ENCODE measurements around the gene POLR3G.

The POLR3G gene

GRCh38 chr5:90476391-90476790 is 1.7 kb downstream of the POLR3G start:
- peaks cover 40% of the 10 kb centered on the region; the same call in 1 of the 2 replicates for H3K36me3 ChIP-seq (ENCODE audit: insufficient read depth, low read depth, low read length)
- H3K27ac ChIP-seq (ENCODE audit: low read length): peak overlapping the region; percentile 88
- peak overlapping the region; percentile 93; the same call in 1 of the 2 replicates for H3K9ac ChIP-seq (ENCODE audit: low read depth, low read length)
- H3K9me3 ChIP-seq (ENCODE audit: insufficient read depth, low read depth, low read length): no peaks in the 10 kb centered on the region
- H3K4me1 ChIP-seq (ENCODE audit: insufficient read depth, low read length): peaks cover 31% of the 10 kb centered on the region
- H3K4me3 ChIP-seq (ENCODE audit: low read length): peak overlapping the region; percentile 99
- H3K27me3 ChIP-seq (ENCODE audit: insufficient read depth, low read length): no peaks in the 10 kb centered on the region

- peak overlapping the region; percentile 99 for H3K4me3 ChIP-seq (ENCODE audit: low read length)
- H3K27me3 ChIP-seq (ENCODE audit: insufficient read depth, low read length): no peaks in the 10 kb centered on the region
- H3K4me1 ChIP-seq (ENCODE audit: insufficient read depth, low read length): peaks cover 31% of the 10 kb centered on the region
- H3K9ac ChIP-seq (ENCODE audit: low read depth, low read length): peak overlapping the region; percentile 93; the same call in 1 of the 2 replicates
- no peaks in the 10 kb centered on the region for H3K9me3 ChIP-seq (ENCODE audit: insufficient read depth, low read depth, low read length)
- peak overlapping the region; percentile 62 for H3K27ac ChIP-seq (ENCODE audit: low read length)
- H3K36me3 ChIP-seq (ENCODE audit: insufficient read depth, low read depth, low read length): peaks cover 47% of the 10 kb centered on the region; the same call in 1 of the 2 replicates
These were observed 2.4 kb downstream of the POLR3G start for GRCh38 chr5:90477073-90477472.

- no peaks in the 10 kb centered on the region for H3K27me3 ChIP-seq (ENCODE audit: insufficient read depth, low read length)
- H3K9ac ChIP-seq (ENCODE audit: low read depth, low read length): peak overlapping the region; percentile 93; the same call in 1 of the 2 replicates
- no peaks in the 10 kb centered on the region for H3K9me3 ChIP-seq (ENCODE audit: insufficient read depth, low read depth, low read length)
- H3K36me3 ChIP-seq (ENCODE audit: insufficient read depth, low read depth, low read length): peaks cover 53% of the 10 kb centered on the region; the same call in 1 of the 2 replicates
- H3K4me1 ChIP-seq (ENCODE audit: insufficient read depth, low read length): peaks cover 29% of the 10 kb centered on the region
- H3K4me3 ChIP-seq (ENCODE audit: low read length): peak overlapping the region; percentile 99
- peak overlapping the region; percentile 62 for H3K27ac ChIP-seq (ENCODE audit: low read length)
These were observed 3.1 kb downstream of the POLR3G start for GRCh38 chr5:90477621-90478215.

- Histone ChIP-seq H3K4me3 (ENCODE audit: low read length) (no peak overlapping the region), H3K36me3 (ENCODE audit: insufficient read depth, low read depth, low read length) (peaks cover 71% of the 10 kb centered on the region), H3K27me3 (ENCODE audit: insufficient read depth, low read length) (no peaks in the 10 kb centered on the region), H3K27ac (ENCODE audit: low read length) (no peak overlapping the region), H3K9me3 (ENCODE audit: insufficient read depth, low read depth, low read length) (no peaks in the 10 kb centered on the region), H3K9ac (ENCODE audit: low read depth, low read length) (peak overlapping the region; percentile 50; the same call in 1 of the 2 replicates), H3K4me1 (ENCODE audit: insufficient read depth, low read length) (peaks cover 28% of the 10 kb centered on the region)
These were observed 5.1 kb downstream of the POLR3G start for GRCh38 chr5:90479611-90480385.

- Histone ChIP-seq H3K4me3 (ENCODE audit: low read length) (no peak overlapping the region), H3K9ac (ENCODE audit: low read depth, low read length) (peak overlapping the region; percentile 50; the same call in 1 of the 2 replicates), H3K36me3 (ENCODE audit: insufficient read depth, low read depth, low read length) (peaks cover 80% of the 10 kb centered on the region), H3K4me1 (ENCODE audit: insufficient read depth, low read length) (peaks cover 28% of the 10 kb centered on the region), H3K27ac (ENCODE audit: low read length) (no peak overlapping the region), H3K27me3 (ENCODE audit: insufficient read depth, low read length) (no peaks in the 10 kb centered on the region), H3K9me3 (ENCODE audit: insufficient read depth, low read depth, low read length) (no peaks in the 10 kb centered on the region)
These were observed 6.0 kb downstream of the POLR3G start for GRCh38 chr5:90480699-90481098.

GRCh38 chr5:90483206-90483605 is 8.5 kb downstream of the POLR3G start:
- Histone ChIP-seq H3K27ac (ENCODE audit: low read length) (no peak overlapping the region), H3K4me3 (ENCODE audit: low read length) (no peak overlapping the region), H3K9me3 (ENCODE audit: insufficient read depth, low read depth, low read length) (no peaks in the 10 kb centered on the region), H3K36me3 (ENCODE audit: insufficient read depth, low read depth, low read length) (peaks cover 94% of the 10 kb centered on the region), H3K27me3 (ENCODE audit: insufficient read depth, low read length) (no peaks in the 10 kb centered on the region), H3K4me1 (ENCODE audit: insufficient read depth, low read length) (peaks cover 16% of the 10 kb centered on the region), H3K9ac (ENCODE audit: low read depth, low read length) (no peak overlapping the region)

GRCh38 chr5:90484540-90484939 is 9.9 kb downstream of the POLR3G start:
- Histone ChIP-seq H3K27ac (ENCODE audit: low read length) (no peak overlapping the region), H3K9ac (ENCODE audit: low read depth, low read length) (no peak overlapping the region), H3K9me3 (ENCODE audit: insufficient read depth, low read depth, low read length) (no peaks in the 10 kb centered on the region), H3K4me3 (ENCODE audit: low read length) (no peak overlapping the region), H3K4me1 (ENCODE audit: insufficient read depth, low read length) (peaks cover 9% of the 10 kb centered on the region; the same call in 1 of the 2 replicates), H3K27me3 (ENCODE audit: insufficient read depth, low read length) (no peaks in the 10 kb centered on the region), H3K36me3 (ENCODE audit: insufficient read depth, low read depth, low read length) (peaks cover 94% of the 10 kb centered on the region)

- H3K27ac ChIP-seq (ENCODE audit: low read length): no peak overlapping the region
- H3K9ac ChIP-seq (ENCODE audit: low read depth, low read length): no peak overlapping the region
- H3K36me3 ChIP-seq (ENCODE audit: insufficient read depth, low read depth, low read length): peaks cover 90% of the 10 kb centered on the region
- H3K9me3 ChIP-seq (ENCODE audit: insufficient read depth, low read depth, low read length): no peaks in the 10 kb centered on the region
- no peak overlapping the region for H3K4me3 ChIP-seq (ENCODE audit: low read length)
- H3K4me1 ChIP-seq (ENCODE audit: insufficient read depth, low read length): peaks cover 4% of the 10 kb centered on the region; the same call in 1 of the 2 replicates
- H3K27me3 ChIP-seq (ENCODE audit: insufficient read depth, low read length): no peaks in the 10 kb centered on the region
These were observed 14.1 kb downstream of the POLR3G start for GRCh38 chr5:90488791-90489190.

GRCh38 chr5:90494043-90494442 is 19.4 kb downstream of the POLR3G start:
- Histone ChIP-seq H3K27ac (ENCODE audit: low read length) (no peak overlapping the region), H3K4me3 (ENCODE audit: low read length) (no peak overlapping the region), H3K36me3 (ENCODE audit: insufficient read depth, low read depth, low read length) (peaks cover 89% of the 10 kb centered on the region), H3K4me1 (ENCODE audit: insufficient read depth, low read length) (no peaks in the 10 kb centered on the region), H3K9me3 (ENCODE audit: insufficient read depth, low read depth, low read length) (no peaks in the 10 kb centered on the region), H3K27me3 (ENCODE audit: insufficient read depth, low read length) (no peaks in the 10 kb centered on the region), H3K9ac (ENCODE audit: low read depth, low read length) (no peak overlapping the region)

- Histone ChIP-seq H3K9ac (ENCODE audit: low read depth, low read length) (no peak overlapping the region), H3K4me1 (ENCODE audit: insufficient read depth, low read length) (no peaks in the 10 kb centered on the region), H3K27me3 (ENCODE audit: insufficient read depth, low read length) (no peaks in the 10 kb centered on the region), H3K27ac (ENCODE audit: low read length) (no peak overlapping the region), H3K4me3 (ENCODE audit: low read length) (no peak overlapping the region), H3K36me3 (ENCODE audit: insufficient read depth, low read depth, low read length) (peaks cover 90% of the 10 kb centered on the region), H3K9me3 (ENCODE audit: insufficient read depth, low read depth, low read length) (no peaks in the 10 kb centered on the region)
These were observed 20.5 kb downstream of the POLR3G start for GRCh38 chr5:90495146-90495545.

GRCh38 chr5:90503596-90503995 is 28.9 kb downstream of the POLR3G start:
- no peak overlapping the region for H3K9ac ChIP-seq (ENCODE audit: low read depth, low read length)
- H3K4me3 ChIP-seq (ENCODE audit: low read length): no peak overlapping the region
- H3K27me3 ChIP-seq (ENCODE audit: insufficient read depth, low read length): no peaks in the 10 kb centered on the region
- H3K9me3 ChIP-seq (ENCODE audit: insufficient read depth, low read depth, low read length): no peaks in the 10 kb centered on the region
- no peak overlapping the region for H3K27ac ChIP-seq (ENCODE audit: low read length)
- H3K36me3 ChIP-seq (ENCODE audit: insufficient read depth, low read depth, low read length): peaks cover 96% of the 10 kb centered on the region
- H3K4me1 ChIP-seq (ENCODE audit: insufficient read depth, low read length): no peaks in the 10 kb centered on the region

GRCh38 chr5:90504743-90505142 is 30.1 kb downstream of the POLR3G start:
- Histone ChIP-seq H3K9ac (ENCODE audit: low read depth, low read length) (no peak overlapping the region), H3K9me3 (ENCODE audit: insufficient read depth, low read depth, low read length) (no peaks in the 10 kb centered on the region), H3K36me3 (ENCODE audit: insufficient read depth, low read depth, low read length) (peaks cover 96% of the 10 kb centered on the region), H3K4me3 (ENCODE audit: low read length) (no peak overlapping the region), H3K4me1 (ENCODE audit: insufficient read depth, low read length) (no peaks in the 10 kb centered on the region), H3K27ac (ENCODE audit: low read length) (no peak overlapping the region), H3K27me3 (ENCODE audit: insufficient read depth, low read length) (no peaks in the 10 kb centered on the region)

All from iPS-20b (cell line).